ENCODE measurements around the gene FILIP1L.

FILIP1L gene

DNA sequence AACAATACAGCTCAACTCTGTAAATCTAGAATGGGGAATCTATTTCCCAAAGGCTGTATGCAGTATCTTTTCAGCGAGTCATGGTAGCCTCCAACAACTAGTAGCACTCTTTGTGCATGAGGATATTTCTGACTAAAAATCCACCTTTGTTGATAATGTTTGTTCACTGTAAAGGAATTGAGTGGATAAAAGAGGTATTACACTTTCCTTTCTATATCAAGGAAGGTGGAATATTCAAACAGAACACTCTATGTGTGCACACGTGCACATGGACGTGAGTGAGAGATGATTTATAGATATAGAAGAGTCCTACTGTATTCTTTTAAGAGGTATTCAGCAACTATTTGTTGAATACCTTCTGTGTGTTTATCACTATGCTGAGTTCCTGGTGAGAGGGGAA is 228.4 kb downstream of the FILIP1L start:
- no peak for DNase-seq (ENCODE audit: low spot score)

DNA sequence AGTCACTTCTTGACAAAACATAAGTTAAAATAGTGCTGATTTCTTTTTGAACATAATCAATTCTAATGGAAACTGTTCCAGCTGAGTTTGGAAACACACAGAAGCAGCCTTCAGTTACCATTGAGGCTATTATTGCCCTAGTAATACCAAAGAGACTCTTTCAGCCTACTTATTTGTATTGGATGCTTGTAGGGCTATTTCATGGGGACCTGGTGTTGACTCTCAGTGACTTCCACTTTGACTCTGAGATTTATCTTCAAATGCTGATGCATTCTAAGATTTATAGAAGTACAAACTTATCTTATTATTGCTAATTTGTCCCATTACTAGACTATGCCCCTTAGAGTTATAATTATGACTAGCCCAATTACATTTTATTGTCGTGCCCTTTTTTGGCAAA is 229.2 kb downstream of the FILIP1L start:
- no peak for DNase-seq (ENCODE audit: low spot score)

DNA sequence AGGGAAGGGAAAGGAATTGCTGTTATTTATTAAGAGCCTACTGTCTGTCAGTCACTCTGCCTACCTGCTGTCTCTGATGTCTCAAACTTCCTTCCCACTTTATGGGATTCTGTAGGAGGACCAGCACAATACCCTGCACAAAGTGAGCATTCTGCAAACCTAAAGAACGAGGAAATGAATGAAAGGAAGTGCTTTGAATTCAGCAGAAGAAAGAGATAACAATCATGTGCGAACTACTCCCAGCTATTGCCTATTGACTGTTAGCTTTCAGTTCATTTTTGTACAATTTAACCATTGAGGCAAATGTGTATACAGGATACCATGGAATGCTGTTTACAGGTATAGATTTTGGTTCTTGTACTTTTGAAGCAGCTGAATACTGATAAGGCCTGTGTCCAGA is 229.8 kb downstream of the FILIP1L start:
- DNase-seq (ENCODE audit: low spot score) = no peak

DNA sequence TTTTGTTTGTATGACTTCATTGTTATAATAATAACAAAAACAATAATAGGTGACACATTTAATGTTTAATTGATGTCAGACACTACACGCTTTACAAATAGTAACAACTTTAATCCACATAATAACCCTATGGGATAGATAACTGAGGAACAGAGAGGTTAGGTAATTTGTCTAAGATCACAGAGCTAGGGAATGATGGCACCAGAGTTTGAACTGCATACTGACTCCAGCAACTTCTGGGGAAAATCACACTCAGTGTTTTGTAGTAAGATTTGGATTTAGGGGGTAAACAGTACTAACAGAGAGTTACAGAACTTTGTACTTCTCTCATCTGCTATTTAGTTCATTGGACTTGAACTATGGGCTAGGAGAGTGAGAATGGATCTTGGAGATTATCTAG is 230.6 kb downstream of the FILIP1L start:
- DNase-seq (ENCODE audit: low spot score) = no peak

DNA sequence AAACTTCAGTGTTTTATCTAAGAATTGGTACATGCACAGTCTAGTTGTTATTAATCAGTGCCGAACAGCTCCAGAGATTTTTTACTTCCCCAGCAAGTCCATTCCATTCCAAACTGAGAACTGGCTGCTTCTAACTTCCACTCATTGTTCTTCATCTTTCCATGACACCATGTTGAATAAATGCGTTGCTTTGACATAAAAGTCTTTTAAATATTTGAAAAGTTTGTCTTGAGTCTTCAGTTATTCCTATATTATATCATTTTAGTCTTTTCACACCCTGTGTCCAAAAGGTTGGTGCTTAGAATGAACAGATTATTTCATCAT is 231.2 kb downstream of the FILIP1L start:
- no peak for DNase-seq (ENCODE audit: low spot score)

DNA sequence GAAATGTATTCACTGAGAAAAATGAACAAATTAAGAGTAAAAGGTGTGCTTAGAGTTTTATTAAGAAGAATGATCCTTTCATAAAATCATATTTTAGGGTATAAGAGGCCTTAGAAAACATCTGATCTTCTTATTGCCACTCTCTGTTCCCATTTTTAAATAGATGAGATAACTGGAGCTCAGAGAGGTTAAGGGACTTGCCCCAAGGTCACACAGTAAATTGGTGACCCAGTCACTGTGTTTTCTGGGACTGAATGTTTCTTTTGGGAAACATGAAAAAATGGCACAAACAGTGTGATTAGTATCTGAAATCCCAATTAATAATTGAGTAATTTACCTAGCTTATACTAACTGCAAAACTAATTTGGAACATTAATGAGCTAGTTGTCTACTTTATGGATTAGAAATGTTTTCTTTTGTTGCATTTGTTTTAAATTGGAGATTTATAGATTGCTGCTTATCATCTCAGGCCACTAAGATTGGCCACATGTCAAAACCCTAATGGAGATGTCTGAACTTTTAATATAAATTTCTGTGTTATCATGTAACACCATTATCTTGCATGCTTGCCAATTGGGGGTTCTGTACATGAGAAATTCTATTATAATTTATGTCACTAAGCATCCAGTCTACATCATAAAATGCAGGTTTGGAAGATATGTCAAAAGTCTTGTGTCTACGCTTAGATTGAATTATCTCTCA is 231.7 kb downstream of the FILIP1L start:
- no peak for DNase-seq (ENCODE audit: low spot score)

DNA sequence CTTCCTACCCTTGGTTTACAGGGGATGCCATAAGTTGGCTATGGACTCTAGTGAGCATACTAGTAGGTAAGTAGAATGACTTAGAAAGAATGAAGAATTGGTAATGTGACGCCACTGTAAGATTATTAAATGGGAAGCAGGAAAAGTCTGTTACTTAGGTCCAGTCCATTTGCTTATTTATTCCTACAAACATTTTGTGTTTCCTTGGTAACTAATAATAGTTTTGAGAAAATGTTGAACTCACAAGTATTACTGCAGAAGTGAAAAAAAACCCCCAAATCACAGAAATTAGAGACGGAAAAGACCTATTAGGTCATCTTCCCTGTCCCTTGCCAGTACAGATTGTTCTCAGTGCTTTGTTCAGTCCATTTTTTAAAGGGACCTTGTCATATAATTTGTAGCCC is 233.2 kb downstream of the FILIP1L start:
- no peak for DNase-seq (ENCODE audit: low spot score)

DNA sequence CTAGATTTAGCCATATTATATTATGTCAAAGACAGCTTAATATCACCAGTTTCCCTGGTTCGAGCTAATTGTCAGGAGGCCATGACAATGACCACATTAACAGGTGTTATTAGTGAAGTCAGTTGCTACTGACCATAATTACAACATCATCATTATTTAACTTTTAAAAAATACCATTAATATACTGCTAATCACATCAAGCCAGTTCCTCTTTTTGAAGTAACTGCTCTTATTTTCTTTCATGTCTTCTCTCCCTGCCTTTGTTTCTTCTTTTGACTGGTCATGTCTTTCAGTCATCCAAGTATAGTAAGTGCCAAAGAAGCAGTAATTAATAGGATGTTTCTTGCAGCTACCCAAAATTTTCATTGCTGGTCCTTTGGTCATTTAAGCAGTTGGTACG is 235.0 kb downstream of the FILIP1L start:
- no peak for DNase-seq (ENCODE audit: low spot score)

DNA sequence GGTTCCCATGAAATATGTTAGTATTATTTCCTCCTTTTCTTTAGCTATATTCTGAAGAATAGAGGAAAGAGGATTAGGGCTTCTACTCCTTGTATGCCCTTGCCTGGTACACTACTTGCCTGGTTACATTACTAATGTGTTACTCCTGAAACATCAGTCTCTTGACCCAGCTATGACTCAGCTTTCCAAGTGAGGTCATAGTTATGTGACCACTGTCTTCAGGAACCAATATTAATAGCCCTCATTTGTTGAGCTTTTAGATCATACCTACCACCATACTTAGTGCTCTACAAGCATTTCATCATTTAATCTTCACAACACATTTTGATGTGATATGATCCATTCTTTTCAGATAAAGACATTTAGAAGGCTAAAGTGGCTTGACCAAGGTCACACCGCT is 236.3 kb downstream of the FILIP1L start:
- DNase-seq (ENCODE audit: low spot score) = no peak

DNA sequence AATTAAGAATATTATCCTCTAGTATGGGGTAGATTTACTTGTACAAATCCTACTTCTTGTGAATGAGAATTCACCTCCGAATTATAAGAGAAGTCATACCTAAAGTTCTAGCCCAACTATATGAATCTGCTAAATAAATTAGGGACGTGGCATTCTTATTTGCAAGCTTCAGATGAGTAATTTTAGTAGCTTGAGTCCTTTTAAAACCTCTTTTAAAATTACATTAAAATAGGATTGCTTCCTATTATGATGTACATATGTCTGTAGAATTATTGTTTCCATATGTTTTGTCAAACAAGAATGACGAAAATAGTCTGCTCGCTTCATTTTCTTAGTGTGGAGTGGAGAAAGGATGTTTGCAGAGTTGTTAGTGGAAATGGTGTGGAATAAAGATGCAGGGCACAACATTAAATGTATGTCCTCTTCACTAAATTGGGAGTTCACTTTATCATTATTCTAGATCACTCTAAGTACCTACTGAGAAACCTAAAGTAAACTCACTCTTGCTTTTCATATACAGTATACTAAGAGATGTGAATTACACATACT is 237.2 kb downstream of the FILIP1L start:
- no peak for DNase-seq (ENCODE audit: low spot score)

DNA sequence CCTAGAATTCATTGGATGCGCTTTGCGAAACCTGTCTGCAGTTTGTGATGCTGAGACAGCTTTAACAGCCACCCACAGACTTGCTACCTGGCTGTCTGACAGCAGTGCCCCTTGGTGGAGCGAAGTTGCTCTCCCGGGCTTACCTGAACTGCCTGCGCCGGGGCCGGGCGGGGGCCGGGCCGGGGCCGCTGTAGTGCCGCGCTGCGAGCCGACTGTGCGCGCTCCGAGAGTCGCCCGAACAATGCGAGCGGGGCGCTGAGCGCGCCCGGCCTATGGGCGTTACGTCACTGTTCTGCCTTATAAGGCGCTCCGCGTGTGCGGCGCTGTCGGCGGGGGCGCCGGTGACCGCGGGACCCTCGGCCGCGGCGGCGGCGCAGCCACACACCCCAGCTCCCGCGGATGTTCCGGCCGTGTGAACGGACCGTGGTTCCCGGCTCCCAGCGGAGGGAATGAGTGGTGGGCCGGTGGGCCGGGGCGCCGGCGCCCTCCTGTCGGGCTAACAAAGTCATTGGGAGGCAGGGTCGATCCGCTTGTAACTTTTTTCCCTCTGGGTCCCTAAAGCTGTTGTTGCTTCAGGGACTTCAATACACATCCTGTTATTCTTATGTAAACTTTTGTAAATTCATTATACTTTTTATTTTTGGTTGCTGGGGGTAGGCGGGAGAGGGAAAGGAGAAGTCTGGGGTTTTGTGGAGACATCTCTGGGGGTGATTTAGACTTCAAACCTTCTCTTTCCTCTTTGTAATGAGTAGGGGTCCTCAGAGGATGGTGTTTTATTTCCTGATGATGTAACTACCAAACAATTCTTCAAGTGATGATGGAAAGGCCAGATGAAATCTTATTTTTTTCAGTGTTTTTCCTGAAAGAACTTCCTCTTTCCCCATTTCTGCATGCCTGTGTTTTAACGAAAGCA is 238.1 kb downstream of the FILIP1L start:
- DNase-seq (ENCODE audit: low spot score) = peak; percentile 62

DNA sequence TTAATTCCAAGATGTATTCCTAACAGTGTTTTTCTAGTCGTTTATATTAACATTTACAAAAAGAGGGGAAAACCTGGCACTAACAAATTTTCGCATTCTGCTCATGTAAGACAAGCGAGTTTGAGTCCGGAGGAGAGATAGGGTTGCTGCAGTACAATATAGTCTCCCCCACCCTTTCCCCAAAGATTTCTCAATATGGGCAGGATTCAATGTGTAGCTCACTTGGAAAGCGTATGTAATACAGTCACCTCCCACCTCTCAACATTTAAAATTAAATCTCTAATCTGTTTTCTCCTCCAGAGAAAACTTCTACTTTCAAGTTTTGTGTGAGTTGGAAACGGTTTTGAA is 238.7 kb downstream of the FILIP1L start:
- no peak for DNase-seq (ENCODE audit: low spot score)

DNA sequence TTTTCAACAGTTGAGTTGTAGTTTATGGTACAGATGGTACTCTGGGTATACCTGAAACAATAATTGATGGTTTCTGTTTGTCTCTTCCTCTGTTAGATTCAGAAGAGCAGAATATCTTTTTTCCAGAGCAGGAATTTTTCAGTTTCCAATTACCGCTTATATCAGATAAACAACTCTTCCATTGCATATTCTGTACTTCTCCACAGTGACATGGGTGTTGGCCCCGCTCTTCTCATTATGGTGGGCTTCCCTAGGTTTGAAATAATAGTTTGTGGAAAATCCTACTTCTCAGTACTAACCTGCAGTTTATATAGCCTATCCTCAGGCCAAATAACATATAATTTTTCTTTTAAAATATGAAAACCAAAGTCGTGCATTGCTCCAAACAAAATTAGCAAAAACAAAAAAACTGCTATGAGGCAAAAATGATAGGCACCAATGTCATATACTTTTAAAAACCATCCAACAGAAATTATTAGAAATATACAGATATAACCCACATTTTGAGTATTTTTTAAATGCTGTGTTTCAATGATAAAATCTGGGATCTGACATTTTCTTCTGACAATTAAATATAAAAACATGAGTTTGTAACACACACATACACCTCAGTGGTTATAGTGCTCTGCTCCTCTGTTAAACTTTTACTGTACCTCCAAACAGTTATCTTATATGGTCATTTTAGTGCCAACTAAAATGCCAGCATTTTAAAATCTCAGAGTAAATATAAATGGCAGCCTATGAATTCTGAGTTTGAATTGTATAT is 239.9 kb downstream of the FILIP1L start:
- no peak for DNase-seq (ENCODE audit: low spot score)

DNA sequence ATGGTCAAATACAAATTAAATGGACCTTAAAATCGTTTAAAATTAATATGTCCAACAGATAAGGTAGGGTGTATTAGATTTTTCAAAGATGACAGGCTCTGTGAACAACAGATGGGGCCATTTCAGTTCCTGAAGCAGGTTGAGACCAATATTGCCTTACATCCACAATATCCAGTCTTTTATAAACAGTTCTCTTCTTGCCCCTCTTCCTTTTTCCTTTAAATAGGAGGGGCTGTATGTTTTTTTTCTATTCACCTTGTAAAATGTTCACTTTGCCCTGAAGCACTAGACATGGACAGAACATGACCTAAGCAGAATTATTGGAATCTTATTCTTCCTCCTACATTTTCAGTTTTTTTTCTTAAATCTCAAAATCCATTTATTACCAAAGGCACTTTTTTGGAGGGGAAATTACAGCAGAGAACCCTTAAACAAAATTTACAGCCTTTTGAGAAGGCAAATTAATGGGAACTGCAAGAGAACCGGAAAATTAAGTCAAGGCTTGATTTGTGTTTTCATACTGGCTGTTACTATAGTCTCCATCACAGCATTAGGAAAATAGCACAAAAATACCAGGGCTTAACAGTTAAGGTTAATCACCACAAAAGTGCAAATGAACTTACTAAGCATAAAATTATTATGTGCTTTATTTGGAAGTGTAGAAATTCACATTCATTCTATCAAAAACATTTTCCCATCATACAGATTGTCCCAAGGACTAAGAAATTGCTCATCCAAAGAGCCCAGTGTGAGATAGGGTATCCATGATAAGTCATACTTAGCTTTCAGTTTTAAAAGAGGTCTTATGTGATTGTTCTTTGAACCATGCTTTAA is 240.8 kb downstream of the FILIP1L start:
- no peak for DNase-seq (ENCODE audit: low spot score)

DNA sequence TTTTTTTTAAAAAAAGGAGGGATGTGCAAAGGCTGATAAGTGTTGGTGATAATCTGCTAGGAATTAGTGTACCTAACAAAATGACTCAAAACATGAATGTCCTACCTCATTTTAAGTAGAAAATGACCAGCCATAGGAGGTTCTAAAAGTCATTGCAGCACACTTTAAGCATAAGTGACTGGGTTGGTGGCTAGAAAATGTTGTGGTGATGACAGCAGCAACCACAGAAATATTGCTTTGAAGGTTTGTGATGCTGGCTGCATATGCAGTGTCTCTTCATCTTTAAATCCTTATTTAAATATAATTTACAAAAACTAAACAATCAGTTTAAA is 241.4 kb downstream of the FILIP1L start:
- no peak for DNase-seq (ENCODE audit: low spot score)

DNA sequence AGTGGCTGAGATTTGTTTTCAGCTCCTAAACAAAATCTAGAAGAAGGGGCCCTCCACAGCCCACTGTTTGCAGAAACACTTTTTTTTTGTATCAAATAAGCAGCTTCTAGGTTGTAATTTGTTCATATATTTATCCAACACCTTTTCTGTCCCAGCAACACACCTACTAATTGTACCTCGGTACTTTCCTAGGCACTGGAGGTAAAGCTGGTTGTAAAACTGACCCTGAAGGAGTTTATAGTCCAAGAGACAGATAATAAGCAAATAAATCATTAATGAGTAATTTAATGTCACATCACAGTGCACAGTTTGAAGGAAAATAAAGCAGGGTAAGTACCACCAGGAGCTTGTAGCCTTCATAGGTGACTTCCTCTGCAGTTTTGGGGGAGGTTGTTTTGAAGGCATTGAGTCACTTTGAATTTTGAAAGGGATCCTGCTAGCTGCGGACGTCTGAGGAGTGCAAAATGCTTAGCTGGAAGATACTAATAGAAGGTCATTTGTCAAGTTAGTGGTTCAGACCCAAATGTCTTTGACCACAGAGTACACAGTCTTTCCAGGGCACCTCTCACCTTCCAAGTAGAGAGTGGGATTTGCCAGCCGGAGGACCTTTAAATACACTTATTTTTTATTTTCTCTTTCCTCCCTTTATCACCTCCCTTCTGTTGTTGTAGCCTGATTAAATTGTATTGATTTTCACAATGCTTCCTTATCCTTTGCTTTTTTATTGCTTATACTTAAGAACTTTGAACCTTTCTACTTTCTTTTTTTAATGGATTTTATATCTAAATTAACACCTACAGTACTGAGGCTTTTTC is 242.9 kb downstream of the FILIP1L start:
- DNase-seq (ENCODE audit: low spot score) = no peak

DNA sequence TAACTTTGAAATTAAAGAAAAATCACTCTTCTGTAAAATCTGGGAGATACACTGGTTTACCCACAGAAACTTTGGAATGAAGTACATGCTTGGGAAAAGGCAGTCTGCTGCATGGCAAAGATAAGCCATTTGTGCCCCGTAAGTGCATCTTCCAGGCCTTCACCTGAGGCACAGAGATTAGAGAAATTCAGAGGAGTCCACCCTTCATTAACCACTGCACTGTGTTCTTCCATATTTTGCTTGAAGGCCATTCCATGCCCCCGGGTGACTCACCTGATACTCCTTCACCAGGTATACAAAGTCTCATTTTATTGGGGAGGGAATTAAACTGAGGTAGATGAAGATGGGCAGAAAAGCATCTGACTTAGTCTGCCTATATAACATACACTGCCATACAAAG is 243.6 kb downstream of the FILIP1L start:
- DNase-seq (ENCODE audit: low spot score) = no peak

DNA sequence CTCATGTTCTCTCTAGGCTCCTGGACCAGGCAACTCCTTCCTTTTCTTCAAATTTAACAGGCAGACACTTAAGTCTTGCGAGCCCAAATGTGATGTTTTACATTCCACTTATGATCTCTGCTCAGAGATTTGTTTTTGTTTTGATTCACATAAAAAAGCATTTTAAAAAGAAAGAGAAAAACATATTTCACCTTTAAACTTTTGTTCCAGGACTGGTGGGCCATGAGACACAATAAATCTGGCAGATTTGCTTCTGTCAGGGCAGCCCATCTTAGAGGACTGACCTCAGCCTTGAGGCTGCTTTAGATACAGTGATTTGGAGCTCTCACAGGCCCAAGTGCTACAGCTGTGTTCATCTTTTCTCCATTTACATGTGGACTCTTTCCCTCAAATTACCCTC is 244.7 kb downstream of the FILIP1L start:
- no peak for DNase-seq (ENCODE audit: low spot score)

DNA sequence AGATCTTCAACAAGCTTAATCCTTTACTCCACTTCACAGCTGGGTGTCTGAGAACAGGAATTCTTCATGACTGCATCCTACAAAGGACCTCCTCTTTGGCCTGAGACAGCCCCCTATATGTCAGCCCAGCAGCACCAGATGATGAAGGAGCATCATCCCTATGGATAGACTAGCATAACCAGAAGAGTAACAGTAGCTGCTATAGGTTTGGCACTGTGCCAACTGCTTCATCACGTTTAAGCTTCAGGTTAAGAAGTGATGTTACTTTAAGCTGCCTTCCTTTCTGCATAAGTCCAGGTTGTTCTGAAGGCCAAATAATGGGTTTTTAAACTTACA is 246.0 kb downstream of the FILIP1L start:
- DNase-seq (ENCODE audit: low spot score) = no peak

DNA sequence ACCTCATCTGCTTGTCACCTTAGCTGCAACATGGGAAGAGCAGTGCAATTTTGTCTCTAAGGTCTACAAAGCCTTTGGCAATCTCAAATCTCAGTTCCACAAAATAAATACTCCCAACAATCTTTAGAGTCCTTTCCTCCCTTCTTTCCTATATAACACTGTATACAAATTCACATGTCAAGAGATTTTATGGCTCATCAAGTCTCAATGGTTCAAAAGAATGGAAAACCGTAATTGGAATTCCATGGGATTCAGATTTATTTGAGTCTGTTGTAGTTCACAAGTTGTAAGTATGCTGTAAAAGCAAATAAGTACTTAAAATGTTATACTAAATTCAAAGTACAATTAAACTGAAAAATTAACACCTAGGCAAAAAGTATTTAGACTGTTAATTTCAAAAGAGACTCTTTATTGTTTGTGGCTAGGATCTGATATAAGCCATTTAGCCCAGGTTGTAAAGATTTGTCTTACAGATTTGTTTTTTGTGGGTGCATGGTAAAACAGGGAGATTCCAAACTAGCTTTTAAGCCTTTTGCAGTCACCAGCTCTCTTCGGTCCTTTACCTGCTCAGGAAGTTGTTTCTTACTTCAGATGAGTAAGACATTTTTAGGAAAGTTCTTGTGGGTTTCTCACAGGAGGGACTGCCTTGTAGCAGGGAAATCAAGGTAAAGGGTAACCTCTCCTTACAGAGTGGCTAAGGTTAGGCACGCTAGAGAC is 246.5 kb downstream of the FILIP1L start:
- DNase-seq (ENCODE audit: low spot score) = no peak

Data from HuH-7.5 (cell line).